GM21360 (cell line): ENCODE measurements around the gene SMIM3.

ENCODE experiments used
- ATAC-seq: cut with Tn5 transposase; IDR thresholded peaks from one replicate; pipeline ENCODE4 v1.9.1; 2021; ENCODE audit warnings: mild to moderate bottlenecking, moderate library complexity; ENCODE audit not compliant: unreplicated experiment

SMIM3 gene

GRCh38 chr5:150765011-150765798 is 13.4 kb upstream of the SMIM3 start:
- ATAC-seq: no peak

GRCh38 chr5:150765799-150766169 is 12.8 kb upstream of the SMIM3 start:
- ATAC-seq: no peak

GRCh38 chr5:150766251-150766650 is 12.3 kb upstream of the SMIM3 start:
- ATAC-seq: no peak

GRCh38 chr5:150771034-150771795 is 7.3 kb upstream of the SMIM3 start:
- ATAC-seq: no peak

GRCh38 chr5:150774145-150774544 is 4.4 kb upstream of the SMIM3 start:
- ATAC-seq: no peak

- no peak for ATAC-seq
These were observed 872 bp upstream of the SMIM3 start for GRCh38 chr5:150777685-150778084.

GRCh38 chr5:150778088-150778516 is 455 bp upstream of the SMIM3 start:
- ATAC-seq: no peak

GRCh38 chr5:150779397-150780186 is 1.0 kb downstream of the SMIM3 start:
- no peak for ATAC-seq

- ATAC-seq: peak; percentile 48
These were observed 1.7 kb downstream of the SMIM3 start for GRCh38 chr5:150780187-150780692.

GRCh38 chr5:150780816-150781221 is 2.3 kb downstream of the SMIM3 start:
- no peak for ATAC-seq

- no peak for ATAC-seq
These were observed 3.4 kb downstream of the SMIM3 start for GRCh38 chr5:150781706-150782614.

- no peak for ATAC-seq
These were observed 4.3 kb downstream of the SMIM3 start for GRCh38 chr5:150782850-150783249.

GRCh38 chr5:150783422-150783928 is 4.9 kb downstream of the SMIM3 start:
- peak; percentile 36 for ATAC-seq

GRCh38 chr5:150785950-150786349 is 7.4 kb downstream of the SMIM3 start:
- no peak for ATAC-seq

- no peak for ATAC-seq
These were observed 8.3 kb downstream of the SMIM3 start for GRCh38 chr5:150786876-150787275.

GRCh38 chr5:150787656-150788055 is 9.1 kb downstream of the SMIM3 start:
- no peak for ATAC-seq

GRCh38 chr5:150788977-150789376 is 10.4 kb downstream of the SMIM3 start:
- ATAC-seq: no peak

- ATAC-seq: no peak
These were observed 10.9 kb downstream of the SMIM3 start for GRCh38 chr5:150789450-150789849.

- ATAC-seq: peak; percentile 98
These were observed 11.5 kb downstream of the SMIM3 start for GRCh38 chr5:150789943-150790611.
